NCI-H226 (cell line): ENCODE measurements around the gene MBLAC1.

Experiments used
- DNase-seq: peaks from one replicate; pipeline ENCODE4 v3.0.0-alpha.2; 2015

MBLAC1 gene

DNA sequence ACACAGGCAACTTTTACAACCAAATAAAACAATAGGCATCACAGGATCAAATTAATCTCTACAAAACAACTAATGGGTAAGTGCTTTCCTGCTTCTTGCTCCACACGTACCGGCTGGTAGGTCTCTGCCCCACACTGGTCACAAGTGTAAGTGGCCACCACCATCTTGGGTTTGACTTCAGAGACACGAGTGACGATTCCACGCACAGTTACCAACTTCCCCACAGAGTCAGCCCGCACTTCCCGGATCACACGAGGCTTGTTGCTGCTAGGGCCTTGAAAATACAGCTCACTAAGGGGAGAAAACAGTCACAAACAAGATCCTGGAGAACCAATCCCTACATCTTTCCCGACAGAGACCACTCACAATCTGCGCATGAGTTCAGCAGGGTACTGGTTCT is 27.9 kb upstream of the MBLAC1 start:
- no peak for DNase-seq

DNA sequence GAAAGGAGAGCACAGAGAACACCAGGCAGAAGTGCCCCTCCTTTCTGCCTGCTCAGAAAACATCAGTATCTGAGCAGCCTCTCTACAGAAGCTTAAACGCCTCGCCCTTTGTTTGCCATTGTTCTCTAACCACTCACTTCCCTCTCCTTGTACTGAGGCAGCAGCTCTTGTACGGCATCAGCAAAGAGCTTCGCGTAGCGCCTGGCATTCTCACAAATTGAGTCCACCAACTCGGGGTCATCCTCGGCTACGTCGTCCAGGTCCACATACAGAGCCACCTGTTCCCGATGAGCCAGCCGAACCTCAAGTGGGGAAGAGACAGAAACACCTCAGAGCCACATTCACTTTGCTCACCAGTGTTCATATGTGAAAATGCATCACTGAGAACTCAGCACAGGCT is 27.3 kb upstream of the MBLAC1 start:
- DNase-seq: no peak

DNA sequence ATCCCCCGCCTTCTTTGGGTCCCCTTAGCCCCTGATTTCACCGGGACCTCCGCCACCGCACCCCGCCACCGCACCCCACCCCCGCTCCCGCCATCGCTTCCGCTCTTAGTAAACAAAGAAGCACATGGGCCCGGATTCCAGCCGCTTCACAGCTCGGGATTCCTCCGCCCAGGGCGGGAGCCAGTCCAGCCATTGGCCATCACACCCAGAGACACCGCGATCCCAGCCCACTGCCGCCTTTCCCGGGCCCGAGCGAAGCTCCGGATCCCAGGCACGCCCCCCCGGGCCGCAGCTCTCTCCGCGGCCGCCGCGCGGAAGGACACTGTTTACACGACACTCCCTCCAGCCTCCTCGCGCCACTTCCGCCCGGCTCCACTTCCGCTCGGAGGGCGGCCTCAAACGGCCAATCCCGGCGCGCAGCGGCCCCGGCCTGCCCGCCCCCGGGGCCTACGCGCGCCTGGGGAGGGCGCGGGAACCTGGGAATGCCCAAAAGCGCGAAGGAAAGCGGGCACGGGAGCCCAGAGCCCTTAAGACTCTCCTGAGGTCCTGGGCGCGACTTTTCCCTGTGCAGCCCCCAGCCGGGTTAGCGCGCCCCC is 26.2 kb upstream of the MBLAC1 start:
- peak; percentile 97 for DNase-seq

DNA sequence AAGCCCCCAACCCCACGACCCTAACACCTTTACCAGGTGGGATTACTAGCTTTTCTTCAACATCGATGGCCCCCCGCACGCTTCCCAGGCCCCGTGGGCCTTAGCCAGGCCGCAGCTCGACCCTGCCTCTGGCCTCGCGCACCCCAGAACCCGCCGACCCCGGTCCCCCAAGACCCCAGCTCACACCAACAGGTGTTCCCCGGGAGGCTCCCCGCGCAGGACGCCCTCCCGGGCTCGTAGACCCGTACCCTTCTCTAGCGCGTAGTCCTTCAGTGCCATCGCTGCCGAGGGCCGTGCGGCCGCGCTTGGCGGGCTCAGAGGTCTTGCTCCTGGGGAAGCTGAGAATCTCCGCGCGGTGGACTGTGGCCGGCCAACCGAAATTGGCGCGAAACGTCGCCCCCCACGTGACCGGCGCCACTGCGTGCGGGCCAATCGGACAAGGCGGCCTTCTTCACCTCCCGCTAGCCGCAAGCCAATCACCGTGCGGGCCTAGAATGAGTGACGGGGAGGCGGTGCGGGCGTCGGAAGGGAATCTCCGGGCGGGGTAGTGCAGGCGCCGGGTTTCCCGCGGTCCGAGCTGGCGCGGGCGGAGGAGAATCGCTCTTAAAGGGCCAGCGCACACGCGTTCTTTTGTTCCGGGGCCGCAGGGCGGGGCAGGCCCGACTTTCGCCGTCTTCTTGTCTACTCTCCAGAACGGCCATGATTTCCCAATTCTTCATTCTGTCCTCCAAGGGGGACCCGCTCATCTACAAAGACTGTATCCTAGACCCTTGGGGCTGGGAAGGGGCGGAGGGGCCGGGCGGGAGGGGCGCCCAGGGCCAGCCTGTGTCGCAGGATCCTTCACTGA is 25.5 kb upstream of the MBLAC1 start, which contains the start of the genes AP4M1 and MCM7:
Gene AP4M1, plus strand, starts transcription at position 628 of the 847 bp plus-strand sequence. Its CDS starts 72 bp downstream, at position 700.
Gene MCM7, minus strand, starts transcription at position 382 of the 847 bp plus-strand sequence. Its CDS starts 103 bp downstream, at position 279.
- DNase-seq: peak; percentile 100

DNA sequence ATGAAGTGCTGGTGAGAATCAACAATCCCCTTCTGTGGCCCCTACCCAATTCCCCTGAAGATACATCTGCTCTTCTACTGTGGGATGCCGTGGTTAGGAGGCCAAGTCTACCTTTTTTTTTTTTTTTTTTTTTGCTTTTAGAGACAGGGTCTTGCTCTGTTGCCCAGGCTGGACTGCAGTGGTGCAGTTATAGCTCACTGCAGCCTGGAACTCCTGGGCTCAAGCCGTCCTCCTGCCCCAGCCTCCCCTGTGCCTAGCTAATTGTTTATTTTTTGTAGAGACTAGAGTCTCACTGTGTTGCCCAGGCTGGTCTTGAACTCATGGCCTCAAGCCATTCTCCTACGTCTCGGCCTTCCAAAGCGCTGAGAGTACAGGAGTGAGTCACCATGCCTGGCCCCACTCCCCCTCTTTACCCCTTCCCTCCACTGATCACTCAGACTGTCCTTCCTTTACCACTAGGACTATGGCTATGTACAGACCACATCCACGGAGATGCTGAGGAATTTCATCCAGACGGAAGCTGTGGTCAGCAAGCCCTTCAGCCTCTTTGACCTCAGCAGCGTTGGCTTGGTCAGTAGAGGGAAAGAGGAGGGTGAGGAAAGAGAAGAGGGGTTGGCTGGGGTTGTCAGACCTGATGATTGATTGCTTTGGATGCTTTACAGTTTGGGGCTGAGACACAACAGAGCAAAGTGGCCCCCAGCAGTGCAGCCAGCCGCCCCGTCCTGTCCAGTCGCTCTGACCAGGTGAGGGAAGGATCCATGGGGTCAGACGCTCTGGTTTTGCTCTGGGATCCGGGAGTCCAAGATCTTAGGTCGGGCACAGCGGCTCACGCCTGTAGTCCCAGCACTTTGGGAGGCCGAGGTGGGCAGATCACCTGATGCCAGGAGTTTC is 23.6 kb upstream of the MBLAC1 start:
- DNase-seq: peak; percentile 99

DNA sequence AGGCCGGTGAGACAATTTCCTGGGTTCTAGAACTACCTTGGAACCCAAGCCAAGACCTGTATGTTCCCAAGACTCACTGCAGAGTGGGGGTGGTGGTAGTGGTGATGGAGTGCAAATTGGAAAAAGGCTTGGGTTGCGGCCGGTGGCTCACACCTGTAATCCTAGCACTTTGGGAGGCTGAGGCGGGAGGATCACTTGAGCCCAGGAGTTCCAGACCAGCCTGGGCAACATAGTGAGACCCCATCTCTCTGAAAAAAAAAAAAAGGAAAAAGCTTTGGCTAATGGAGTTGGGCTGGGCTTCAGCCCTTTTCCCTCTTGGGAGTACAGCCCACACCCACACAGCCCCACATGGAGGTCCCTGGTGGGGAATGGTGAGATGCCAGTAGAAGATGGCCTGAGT is 21.2 kb upstream of the MBLAC1 start:
- no peak for DNase-seq

DNA sequence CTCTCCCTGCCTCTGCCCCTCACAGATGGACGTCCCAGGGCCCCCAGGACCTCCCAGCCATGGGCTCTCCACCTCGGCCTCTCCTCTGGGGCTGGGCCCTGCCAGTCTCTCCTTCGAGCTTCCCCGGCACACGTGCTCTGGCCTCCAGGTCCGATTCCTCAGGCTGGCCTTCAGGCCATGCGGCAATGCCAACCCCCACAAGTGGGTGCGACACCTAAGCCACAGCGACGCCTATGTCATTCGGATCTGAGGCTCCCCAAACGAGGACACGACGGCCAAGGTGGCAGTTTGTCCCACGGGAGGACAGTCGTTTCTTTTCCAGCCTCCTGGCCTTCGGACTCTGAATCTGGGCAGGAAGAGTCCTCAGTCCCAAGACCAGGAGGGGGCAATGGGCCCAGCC is 20.1 kb upstream of the MBLAC1 start:
- DNase-seq: no peak

DNA sequence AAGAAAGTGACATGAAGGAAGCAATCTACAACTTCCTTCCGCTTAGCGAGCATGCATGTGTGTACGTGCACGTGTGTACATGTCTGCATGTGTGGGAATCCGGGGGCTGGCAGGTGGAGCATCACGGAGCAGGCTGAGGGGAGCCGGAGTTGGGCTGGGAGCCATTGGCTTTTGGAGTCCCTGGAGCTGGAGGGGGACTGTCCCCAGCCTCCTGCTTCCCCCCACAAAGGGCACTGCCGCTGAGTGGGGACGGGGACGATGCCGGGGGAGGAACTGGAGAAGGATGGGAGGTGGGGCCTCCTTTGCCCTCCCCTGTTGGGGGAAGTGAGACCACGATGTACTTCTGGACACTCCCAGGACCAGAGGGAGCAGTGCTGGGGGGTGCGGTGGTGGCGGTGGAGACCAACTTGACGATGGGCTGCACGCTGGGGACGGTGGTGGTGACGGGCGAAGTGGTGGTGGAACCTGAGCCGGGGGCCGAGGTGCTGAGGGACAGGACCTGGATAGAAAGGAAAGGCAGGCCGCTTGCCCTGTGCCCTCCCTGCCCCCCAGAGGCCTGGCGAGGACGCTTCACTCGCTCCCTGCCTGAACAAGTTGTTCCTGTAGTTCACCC is 19.5 kb upstream of the MBLAC1 start:
- DNase-seq: no peak

DNA sequence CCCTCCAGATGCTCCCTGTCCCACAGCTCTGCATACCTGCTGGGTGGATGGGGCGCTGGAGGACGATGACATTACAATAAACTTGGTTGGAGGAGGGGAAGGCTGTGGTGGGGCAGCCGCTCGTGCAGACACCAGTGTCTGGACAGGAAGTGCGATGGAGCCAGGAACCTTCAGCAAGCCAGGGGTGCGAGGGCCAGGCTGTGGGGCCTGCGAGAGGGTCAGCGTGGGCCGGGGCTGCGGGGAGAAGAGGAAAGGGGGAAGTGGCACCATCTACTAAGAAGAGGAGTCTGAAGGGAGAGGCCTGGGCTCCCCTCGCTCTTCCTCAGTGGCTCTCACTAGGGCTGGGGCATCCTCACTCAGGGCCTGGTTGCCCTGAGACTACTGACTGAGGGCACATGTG is 18.9 kb upstream of the MBLAC1 start:
- no peak for DNase-seq

DNA sequence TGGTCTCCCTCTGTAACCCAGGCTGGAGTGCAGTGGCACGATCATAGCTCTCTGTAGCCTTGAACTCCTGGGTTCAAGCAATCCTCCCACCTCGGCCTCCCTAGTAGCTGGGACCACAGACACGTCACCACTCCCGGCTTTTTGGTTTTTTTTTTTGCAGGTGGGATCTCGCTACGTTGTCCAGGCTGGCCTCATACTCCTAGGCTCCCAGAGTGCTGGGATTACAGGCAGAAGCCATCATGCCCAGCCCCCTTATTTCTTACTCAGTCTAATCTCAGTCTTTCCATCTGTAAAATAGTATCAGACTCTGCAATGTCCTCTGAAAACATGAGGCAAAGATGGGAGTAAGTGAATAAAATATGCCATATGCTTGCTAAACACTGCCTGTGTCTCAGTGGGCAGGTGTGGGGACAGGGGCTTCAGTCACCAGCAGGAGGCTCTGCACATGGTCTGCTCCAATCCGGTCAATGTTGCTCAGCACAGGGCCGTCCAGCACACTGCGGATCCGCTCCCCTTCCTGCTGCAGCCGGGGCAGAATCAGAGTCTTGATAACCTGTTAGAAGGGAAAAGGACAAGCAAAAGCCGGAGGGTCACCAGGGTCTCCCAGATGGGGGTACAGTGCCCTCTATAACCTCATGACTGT is 17.1 kb upstream of the MBLAC1 start:
- DNase-seq: no peak

DNA sequence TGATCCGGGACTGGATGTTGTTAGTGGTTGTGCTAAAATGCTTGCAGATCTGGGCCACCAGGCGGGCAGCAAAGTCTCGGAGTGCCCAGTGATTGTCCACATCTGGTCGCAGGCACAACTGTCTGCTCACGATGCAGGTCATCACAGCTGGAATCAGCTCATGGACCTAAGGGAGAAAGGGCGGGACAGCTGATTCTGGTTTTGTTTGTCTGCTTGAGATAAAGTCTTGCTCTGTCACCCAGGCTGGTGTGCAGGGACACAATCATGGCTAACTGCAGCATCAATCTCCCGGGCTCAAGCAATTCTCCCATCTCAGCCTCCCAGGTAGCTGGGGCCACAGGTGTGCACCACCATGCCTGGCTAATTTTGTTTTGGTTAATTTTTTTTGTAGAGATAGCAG is 15.6 kb upstream of the MBLAC1 start:
- no peak for DNase-seq

DNA sequence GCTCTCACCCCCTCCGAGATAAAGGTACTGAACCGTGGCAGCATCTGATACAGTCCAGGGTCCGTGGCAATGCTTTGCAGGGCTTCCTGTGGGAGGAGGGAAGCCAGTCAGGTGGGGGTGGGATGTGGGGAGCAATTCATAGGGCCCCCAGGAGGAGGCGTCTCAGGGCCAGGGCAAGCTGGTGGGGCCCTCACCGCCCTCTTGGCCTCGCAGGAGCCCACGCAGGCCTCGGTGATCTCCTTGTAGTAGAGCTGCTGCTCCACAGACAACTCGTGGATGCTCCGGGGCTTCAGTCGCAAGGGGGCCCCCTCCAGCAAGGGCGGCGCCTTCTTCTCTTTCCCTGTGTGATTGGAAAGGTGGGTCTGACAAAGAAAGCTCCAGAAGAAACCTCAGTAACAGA is 14.9 kb upstream of the MBLAC1 start:
- DNase-seq: no peak

DNA sequence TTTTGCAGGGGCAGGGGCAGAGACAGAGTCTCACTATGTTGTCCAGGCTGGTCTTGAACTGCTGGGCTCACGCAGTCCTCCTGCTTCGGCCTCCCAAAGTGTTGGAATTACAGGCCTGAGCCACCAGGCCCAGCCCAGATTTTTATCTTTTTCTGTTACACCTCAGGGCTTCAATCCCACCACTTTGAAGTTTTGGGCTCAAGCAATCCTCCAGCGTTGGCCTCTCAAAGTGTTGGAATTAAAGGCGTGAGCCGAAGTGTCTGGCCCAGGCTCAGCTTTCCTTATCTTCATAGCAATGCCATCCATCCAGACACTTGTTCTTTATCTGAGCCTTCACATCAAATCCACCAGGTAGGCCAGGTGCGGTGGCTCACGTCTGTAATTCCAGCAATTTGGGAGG is 11.7 kb upstream of the MBLAC1 start:
- no peak for DNase-seq

DNA sequence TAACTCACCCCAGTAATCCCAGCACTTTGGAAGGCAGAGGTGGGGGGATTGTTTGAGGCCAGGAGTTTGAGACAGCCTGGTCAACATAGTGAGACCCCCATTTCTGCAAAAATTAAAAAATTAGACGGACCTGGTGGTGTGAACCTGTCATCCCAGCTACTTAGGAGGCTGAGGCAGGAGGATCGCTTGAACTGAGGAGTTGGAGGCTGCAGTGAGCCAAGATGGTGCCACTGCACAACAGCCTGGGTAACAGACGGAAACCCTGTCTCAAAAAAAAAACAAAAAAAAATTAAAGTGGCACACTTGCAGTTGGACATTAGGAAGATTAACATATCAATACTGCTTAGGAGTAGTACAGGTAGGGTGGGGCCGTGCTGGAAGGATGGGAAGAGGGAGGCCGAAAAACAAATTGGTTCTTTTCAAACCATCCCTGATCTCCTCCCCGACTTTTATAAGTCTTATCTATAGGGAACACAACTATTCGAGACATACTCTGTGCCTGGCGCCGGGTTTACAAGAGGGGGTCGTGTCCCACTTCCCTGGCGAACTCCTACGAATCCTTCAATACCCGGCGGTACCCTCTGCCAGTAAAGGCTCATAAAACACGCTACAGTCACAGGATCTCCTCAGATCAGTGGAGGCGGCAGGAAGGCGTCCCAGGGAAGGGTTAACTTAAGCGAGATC is 8.2 kb upstream of the MBLAC1 start:
- DNase-seq: no peak

DNA sequence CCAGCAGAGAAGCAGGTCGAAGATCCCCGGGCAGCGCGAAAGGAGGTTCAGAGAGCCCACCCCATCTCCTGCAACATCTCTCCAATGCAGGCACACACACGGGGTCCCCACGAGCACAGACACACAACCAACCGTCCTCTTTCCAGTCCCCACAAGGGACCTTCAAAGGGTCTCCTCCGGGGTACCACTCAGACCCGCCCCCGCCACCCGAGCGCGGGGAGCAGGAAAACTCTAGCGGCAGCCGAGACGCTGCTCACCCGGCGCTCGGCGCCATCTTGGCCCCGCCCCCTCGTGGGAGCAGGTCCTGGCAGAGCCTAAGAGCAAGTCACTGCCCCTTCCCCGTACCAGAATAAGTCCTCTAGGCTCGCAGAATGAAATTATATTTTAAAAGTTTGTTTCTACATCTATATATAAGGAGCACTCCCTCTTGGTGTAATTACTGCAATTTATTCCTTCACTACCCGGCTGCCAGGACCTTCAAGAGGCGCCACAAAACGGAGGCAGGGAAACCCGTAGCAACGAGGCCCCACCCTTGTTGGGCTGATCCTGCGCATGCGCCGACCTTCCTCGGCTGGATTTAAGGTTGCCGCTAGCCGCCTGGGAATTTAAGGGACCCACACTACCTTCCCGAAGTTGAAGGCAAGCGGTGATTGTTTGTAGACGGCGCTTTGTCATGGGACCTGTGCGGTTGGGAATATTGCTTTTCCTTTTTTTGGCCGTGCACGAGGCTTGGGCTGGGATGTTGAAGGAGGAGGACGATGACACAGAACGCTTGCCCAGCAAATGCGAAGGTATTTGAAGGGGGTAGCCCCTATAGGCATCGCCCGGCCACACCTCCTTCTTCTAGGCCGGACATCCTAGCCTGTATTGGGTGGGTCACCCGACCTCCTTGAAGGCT is 7.4 kb upstream of the MBLAC1 start, which contains the start of the genes CNPY4 and TAF6:
Gene CNPY4, plus strand, starts transcription at position 563 of the 898 bp plus-strand sequence. Its CDS starts 111 bp downstream, at position 674.
Gene TAF6, minus strand, starts transcription at position 287 of the 898 bp plus-strand sequence. CDS start 5,149 bp downstream, outside the sequence.
- peak; percentile 82 for DNase-seq

DNA sequence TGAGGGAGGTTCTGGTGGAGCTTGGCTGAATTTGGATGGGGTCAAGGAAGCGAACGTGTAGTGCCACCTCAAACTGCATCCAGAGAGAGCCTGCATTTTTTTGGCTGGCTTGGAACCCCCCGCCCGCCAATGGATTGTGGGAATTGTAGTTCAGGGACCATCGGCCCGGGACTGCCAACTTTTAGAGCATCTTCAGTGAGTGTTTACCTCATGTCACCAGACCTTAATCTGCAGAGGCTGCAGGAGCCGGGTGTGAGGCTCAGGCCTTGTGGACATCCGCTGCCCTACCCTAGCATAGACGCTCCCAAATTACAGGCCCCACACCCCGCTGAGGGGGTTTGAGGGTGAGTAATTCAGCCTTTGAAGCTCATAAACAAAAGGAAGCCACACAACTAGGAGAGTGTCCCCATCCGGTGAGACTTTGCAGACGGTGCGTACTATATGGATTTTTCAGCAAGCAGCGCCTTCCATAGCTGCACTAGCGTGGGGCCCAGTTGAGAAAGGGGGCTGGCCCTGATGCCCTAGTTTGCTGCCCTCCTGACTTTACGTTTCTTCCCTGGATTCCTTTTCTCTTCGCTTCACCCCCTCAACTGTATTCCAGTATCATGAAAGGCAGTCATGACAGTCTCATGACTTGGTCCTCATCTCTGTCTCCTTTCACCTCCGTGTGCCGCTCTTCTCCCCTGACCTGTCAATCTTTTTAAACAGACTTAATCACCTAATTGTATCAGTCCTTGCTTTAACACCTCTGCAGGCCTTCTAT is 6.6 kb upstream of the MBLAC1 start:
- DNase-seq: no peak

DNA sequence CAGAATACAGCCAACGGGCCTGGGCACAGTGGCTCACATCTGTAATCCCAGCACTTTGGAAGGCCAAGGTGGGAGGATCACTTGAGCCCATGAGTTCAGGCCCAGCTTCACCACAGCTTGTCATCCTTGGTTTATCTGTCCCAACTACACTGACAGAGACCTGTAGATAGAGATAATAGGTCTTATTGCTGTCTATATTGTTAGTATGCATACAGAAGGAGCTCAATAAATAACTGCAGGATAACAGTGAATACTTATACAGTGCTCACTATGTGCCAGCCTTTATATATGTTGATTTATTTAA is 6.1 kb upstream of the MBLAC1 start:
- DNase-seq: no peak

DNA sequence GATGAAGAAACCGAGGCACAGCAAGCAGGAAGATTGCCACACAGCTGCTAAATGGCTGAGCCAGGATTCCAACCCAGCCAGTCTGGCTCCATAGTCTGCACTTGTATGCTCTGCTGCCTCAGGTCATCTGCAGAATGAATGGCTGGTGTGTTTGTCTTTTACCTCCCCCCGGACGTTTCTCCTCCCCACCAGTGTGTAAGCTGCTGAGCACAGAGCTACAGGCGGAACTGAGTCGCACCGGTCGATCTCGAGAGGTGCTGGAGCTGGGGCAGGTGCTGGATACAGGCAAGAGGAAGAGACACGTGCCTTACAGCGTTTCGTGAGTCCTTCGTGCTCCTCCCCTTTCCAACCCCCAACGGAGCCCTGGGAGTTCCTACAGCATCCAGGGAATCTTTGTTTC is 4.7 kb upstream of the MBLAC1 start:
- DNase-seq: no peak

DNA sequence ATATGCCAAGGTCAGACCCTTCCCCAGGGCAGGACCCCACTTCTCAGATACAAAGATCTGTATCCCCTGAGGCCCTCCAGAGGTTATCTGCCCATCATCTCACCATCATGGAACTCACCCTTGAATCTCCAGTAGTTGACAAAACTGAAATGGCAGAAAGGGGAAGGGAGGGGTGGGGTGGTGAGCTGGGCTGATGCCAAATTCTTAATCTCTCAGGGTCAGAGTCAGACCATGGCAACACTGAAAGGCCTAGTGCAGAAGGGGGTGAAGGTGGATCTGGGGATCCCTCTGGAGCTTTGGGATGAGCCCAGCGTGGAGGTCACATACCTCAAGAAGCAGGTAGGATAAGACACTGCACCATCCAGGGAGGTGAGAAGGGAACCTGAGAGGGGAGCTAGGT is 4.2 kb upstream of the MBLAC1 start:
- no peak for DNase-seq
